Stomach (tissue), 4 donors: Measurements from ENCODE around the gene TES.

Source experiments
- POLR2A ChIP-seq, 4 donors: fragments of 450-650 bp; IDR thresholded peaks; one replicate each; pipeline ENCODE4 v1.6.1; 2016; ENCODE audit warnings: antibody characterized with exemption in 4 of 4, control low read depth in 2 of 4, mild to moderate bottlenecking in 1 of 4, moderate library complexity in 1 of 4
- TF ChIP-seq, protein P1 (sequence below), 7 experiments: fragments of 450-650 bp in 4 of 7; fragments of 200-600 bp in 3 of 7; sonication (generic) in 3 of 7; IDR thresholded peaks; one replicate each; pipeline ENCODE4 v1.5.1; 2016 to 2019; ENCODE audit warnings: antibody characterized with exemption in 7 of 7, control low read depth in 2 of 7, mild to moderate bottlenecking in 1 of 7

DNA sequence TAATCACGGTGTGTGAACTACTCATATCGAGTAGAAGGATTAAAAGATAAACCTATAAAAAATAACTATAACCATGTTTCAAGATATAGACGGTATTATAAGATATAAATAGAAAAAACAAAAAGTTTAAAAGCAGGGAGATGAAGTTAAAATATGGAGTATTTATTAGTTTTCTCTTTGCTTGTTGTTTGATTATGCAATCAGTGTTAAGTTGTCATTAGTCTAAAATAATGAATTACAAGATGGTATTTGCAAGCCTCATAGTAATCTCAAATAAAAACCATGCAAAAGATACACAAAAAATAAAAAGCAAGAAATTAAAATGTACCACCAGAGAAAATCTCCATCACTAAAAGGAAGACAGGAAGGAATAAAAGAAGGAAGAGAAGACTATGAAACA lies 83.3 kb downstream of the TES start:
- TF ChIP-seq POLR2A (IDR thresholded peaks at IDR 0.05): no peak
- TF ChIP-seq, protein P1, sequence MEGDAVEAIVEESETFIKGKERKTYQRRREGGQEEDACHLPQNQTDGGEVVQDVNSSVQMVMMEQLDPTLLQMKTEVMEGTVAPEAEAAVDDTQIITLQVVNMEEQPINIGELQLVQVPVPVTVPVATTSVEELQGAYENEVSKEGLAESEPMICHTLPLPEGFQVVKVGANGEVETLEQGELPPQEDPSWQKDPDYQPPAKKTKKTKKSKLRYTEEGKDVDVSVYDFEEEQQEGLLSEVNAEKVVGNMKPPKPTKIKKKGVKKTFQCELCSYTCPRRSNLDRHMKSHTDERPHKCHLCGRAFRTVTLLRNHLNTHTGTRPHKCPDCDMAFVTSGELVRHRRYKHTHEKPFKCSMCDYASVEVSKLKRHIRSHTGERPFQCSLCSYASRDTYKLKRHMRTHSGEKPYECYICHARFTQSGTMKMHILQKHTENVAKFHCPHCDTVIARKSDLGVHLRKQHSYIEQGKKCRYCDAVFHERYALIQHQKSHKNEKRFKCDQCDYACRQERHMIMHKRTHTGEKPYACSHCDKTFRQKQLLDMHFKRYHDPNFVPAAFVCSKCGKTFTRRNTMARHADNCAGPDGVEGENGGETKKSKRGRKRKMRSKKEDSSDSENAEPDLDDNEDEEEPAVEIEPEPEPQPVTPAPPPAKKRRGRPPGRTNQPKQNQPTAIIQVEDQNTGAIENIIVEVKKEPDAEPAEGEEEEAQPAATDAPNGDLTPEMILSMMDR (IDR thresholded peaks at IDR 0.05): no peak
